HepG2 (cell line): ENCODE measurements around the gene DYNC1LI2. TPM values are rescaled to one million over a fixed set of nuclear protein-coding genes. Genes with fewer than 3 reads are reported as not detected.
A peak's percentile ranks its signal among the peaks of the same experiment; 100 is the strongest.
"Not testable (repeated sequence)": the region's sequence is repeated elsewhere in the genome, so short reads cannot be mapped to it uniquely, and the experiment has no call there.

ENCODE experiments used
- ATAC-seq: fragments of 200-7000 bp; cut with Tn5 transposase; 3 replicates; pipeline ENCODE4 v1.9.1; 2020; ENCODE audit warnings: mild to moderate bottlenecking, moderate library complexity
- BruUV-seq: library from RNA; stranded (reverse); fragments of 400-500 nt; replicated peaks from 2 replicates; lab custom pipeline; 2021; lab: Mats Ljungman, UMichigan
- CTCF ChIA-PET: fragments of 300-600 bp; formaldehyde crosslinking; extraction: SDS; loops from one replicate; lab custom pipeline; 2021; ENCODE audit warnings: low total read pairs, inconsistent platforms, low intra/inter-chr PET ratio; lab: Yijun Ruan, JAX
- POLR2A ChIA-PET: fragments of 350-600 bp; sonication (Branson Sonifier 250); formaldehyde crosslinking; loops from one replicate; lab custom pipeline; 2020; ENCODE audit warnings: antibody characterized with exemption, inconsistent platforms; lab: Yijun Ruan, JAX
- DNase-seq: peaks from one replicate; pipeline ENCODE4 v3.0.0-alpha.2; 2015; ENCODE audit warnings: low spot score
- FAIRE-seq: peaks from 3 replicates; lab custom pipeline; 2011; peaks lifted over from hg19 to GRCh38; lab: Jason Lieb, UNC
- H2AFZ ChIP-seq: one replicate; pipeline ENCODE4 v1.6.1; 2011; ENCODE audit warnings: low read length, inconsistent platforms
- H3K27ac ChIP-seq: fragments of 300-600 bp; 3 replicates; pipeline ENCODE4 v1.8.0; 2011; ENCODE audit warnings: mixed run types, mild to moderate bottlenecking, mixed read lengths, low read length, inconsistent platforms; ENCODE audit not compliant: insufficient read depth; ENCODE audit errors: extremely low read length
- H3K27me3 ChIP-seq, 2 experiments: fragments of 200-600 bp in 1 of 2; 2 replicates in 1 of 2; 3 replicates in 1 of 2; pipeline versions ENCODE4 v1.6.0 to v1.8.0; 2011; ENCODE audit warnings: low read length in 2 of 2, mild to moderate bottlenecking in 2 of 2, moderate library complexity in 2 of 2, inconsistent platforms in 1 of 2; ENCODE audit not compliant: insufficient read depth in 2 of 2, control insufficient read depth in 1 of 2
- H3K36me3 ChIP-seq, 2 experiments: fragments of 200-600 bp in 1 of 2; replicated peaks in 1 of 2; 2 replicates in 1 of 2; 3 replicates in 1 of 2; pipeline versions ENCODE4 v1.5.1 to v1.8.0; 2011; ENCODE audit warnings: low read length in 2 of 2, inconsistent platforms in 1 of 2; ENCODE audit not compliant: insufficient read depth in 2 of 2, control insufficient read depth in 1 of 2
- H3K4me1 ChIP-seq: 2 replicates; pipeline ENCODE4 v1.5.1; 2012; ENCODE audit warnings: low read length, inconsistent platforms; ENCODE audit not compliant: insufficient read depth
- H3K4me2 ChIP-seq: 2 replicates; pipeline ENCODE4 v1.6.0; 2011; ENCODE audit warnings: low read depth, low read length, inconsistent platforms
- H3K4me3 ChIP-seq, 3 experiments: fragments of 200-600 bp in 1 of 3; sonication (generic), shearing (Covaris generic) in 1 of 3; replicated peaks in 1 of 3; 2 replicates each; pipeline ENCODE4 v1.5.1; 2011 to 2016; ENCODE audit warnings: low read length in 3 of 3, inconsistent platforms in 2 of 3, low read depth in 2 of 3, mild to moderate bottlenecking in 2 of 3, control low read depth in 1 of 3, mixed read lengths in 1 of 3; ENCODE audit not compliant: insufficient read depth in 1 of 3
- H3K79me2 ChIP-seq: one replicate; pipeline ENCODE4 v1.6.1; 2011; ENCODE audit warnings: low read length, inconsistent platforms; ENCODE audit not compliant: insufficient read depth
- H3K9ac ChIP-seq: 2 replicates; pipeline ENCODE4 v1.6.0; 2011; ENCODE audit warnings: mild to moderate bottlenecking, low read depth, low read length, inconsistent platforms; ENCODE audit not compliant: insufficient read depth
- H3K9me3 ChIP-seq: 2 replicates; pipeline ENCODE4 v1.5.1; 2012; ENCODE audit warnings: mild to moderate bottlenecking, low read length
- H4K20me1 ChIP-seq: 2 replicates; pipeline ENCODE4 v1.6.0; 2011; ENCODE audit warnings: inconsistent platforms, mild to moderate bottlenecking, low read length, moderate library complexity; ENCODE audit not compliant: insufficient read depth
- ATF7 ChIP-seq, 2 experiments: fragments of 450-650 bp in 1 of 2; sonication (generic) in 1 of 2; formaldehyde crosslinking in 1 of 2; IDR thresholded peaks; 2 replicates each; pipeline versions ENCODE4 v1.4.0 to v1.6.1; 2016 to 2020; ENCODE audit warnings: antibody characterized with exemption in 1 of 2, mild to moderate bottlenecking in 1 of 2, missing genetic modification reagents in 1 of 2
- EEA1 ChIP-seq: sonication (generic); formaldehyde crosslinking; IDR thresholded peaks from 2 replicates; pipeline ENCODE4 v1.5.1; 2020; ENCODE audit warnings: mild to moderate bottlenecking, missing genetic modification reagents, borderline replicate concordance
- EED ChIP-seq: sonication (generic); formaldehyde crosslinking; IDR thresholded peaks from 2 replicates; pipeline ENCODE4 v1.5.0; 2020; ENCODE audit warnings: mild to moderate bottlenecking, missing genetic modification reagents
- KDM1A ChIP-seq: IDR thresholded peaks from 2 replicates; pipeline ENCODE4 v1.6.1; 2016; ENCODE audit warnings: missing compliant biosample characterization
- KMT2B ChIP-seq: IDR thresholded peaks from 2 replicates; pipeline ENCODE4 v1.6.1; 2016; ENCODE audit warnings: missing genetic modification reagents, missing compliant biosample characterization
- POGZ ChIP-seq: sonication (generic); formaldehyde crosslinking; IDR thresholded peaks from 2 replicates; pipeline ENCODE4 v1.4.0; 2020; ENCODE audit warnings: mild to moderate bottlenecking, missing genetic modification reagents
- RORA ChIP-seq: sonication (generic); formaldehyde crosslinking; IDR thresholded peaks from 2 replicates; pipeline ENCODE4 v1.5.0; 2020; ENCODE audit warnings: mild to moderate bottlenecking, missing genetic modification reagents, moderate library complexity
- ZNF264 ChIP-seq: sonication (generic); formaldehyde crosslinking; IDR thresholded peaks from 2 replicates; pipeline ENCODE4 v1.4.0; 2020; ENCODE audit warnings: missing genetic modification reagents
- ZNF572 ChIP-seq: sonication (generic); formaldehyde crosslinking; IDR thresholded peaks from 2 replicates; pipeline ENCODE4 v1.5.1; 2020; ENCODE audit warnings: mild to moderate bottlenecking, missing genetic modification reagents
- WGBS: methylation state at CpG from one replicate; pipeline ENCODE4 v1.1.6; 2017; ENCODE audit warnings: low lambda C conversion rate; 5-methylcytosine and 5-hydroxymethylcytosine counted together
- in situ Hi-C: cut with HindIII; loops from 2 replicates; pipeline ENCODE4 v1.10.0; 2017; ENCODE audit warnings: low pct_unique_long_range_greater_than_20kb; ENCODE audit not compliant: extremely low pct_ligation_motif_present
- intact Hi-C: fragments of 100-400 bp; cut with micrococcal nuclease; formaldehyde crosslinking; loops from one replicate; pipeline ENCODE4 v1.10.0; 2022; ENCODE audit not compliant: unreplicated experiment
- polyA plus RNA-seq, 8 experiments: library from polyadenylated mRNA; depleted of rRNA in 3 of 8; stranded (reverse) in 7 of 8; unstranded in 1 of 8; fragments of >200 nt; fragmentation: Illumina TruSeq in 4 of 8; extraction: Trizol in 4 of 8; gene quantifications; 2 replicates each; pipeline versions ENCODE4 v1.2.1 to v1.2.3, GENCODE V29; 2011 to 2016; ENCODE audit warnings: low read depth in 4 of 8, missing spikeins in 1 of 8, mixed read lengths in 1 of 8; ENCODE audit not compliant: insufficient read depth in 1 of 8
- total RNA-seq, 5 experiments: library from RNA; depleted of rRNA; stranded (reverse); fragments of >200 nt; fragmentation: Illumina TruSeq; extraction: Trizol; gene quantifications; 2 replicates each; pipeline ENCODE4 v1.2.3, GENCODE V29; 2016; ENCODE audit warnings: low read depth in 1 of 5

DYNC1LI2 gene
- total and polyA plus RNA-seq, 2 of the 13 experiments (the other 11 are each of a cell fraction or from before 2014, with no cell fraction given): 65.5 to 135 TPM

DNA sequence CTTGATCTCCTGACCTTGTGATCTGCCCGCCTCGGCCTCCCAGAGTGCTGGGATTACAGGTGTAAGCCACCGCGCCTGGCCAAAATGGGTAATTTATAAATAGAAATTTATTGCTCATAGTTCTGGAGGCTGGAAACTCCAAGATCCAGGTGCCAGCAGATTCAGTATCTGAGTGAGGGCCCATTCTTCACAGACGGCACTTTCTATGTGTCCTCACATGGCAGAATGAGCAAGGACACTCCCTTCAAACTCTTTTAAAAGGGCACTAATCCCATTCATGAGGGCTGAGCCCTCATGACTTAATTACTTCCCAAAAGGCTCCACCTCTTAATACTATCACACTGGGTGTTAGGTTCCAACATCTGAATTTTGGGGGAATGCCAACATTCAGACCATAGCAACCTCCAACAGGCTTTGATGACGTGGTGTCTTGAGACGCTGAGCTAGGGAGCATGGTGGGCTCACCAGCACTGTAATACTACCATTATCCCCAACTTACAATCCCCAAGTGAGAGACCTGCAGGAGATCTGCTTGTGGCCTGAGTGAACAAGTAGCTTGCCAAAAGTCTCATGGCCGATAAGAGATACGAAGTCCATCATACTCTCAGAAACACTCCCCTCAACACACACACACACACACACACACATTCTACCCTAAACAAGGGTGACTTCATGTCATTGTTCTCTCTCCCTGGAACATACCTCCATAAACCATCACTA, 63.3 kb downstream of the DYNC1LI2 start:
- WGBS: 96% methylated on average over 9 of the region's 9 CpGs
- ATAC-seq: no peak
- intact Hi-C loops: loop anchor here (2.0 to 5.0 kb wide), 2 partner anchors 25 to 36 kb away; no protein-coding TSS in a partner anchor

DNA sequence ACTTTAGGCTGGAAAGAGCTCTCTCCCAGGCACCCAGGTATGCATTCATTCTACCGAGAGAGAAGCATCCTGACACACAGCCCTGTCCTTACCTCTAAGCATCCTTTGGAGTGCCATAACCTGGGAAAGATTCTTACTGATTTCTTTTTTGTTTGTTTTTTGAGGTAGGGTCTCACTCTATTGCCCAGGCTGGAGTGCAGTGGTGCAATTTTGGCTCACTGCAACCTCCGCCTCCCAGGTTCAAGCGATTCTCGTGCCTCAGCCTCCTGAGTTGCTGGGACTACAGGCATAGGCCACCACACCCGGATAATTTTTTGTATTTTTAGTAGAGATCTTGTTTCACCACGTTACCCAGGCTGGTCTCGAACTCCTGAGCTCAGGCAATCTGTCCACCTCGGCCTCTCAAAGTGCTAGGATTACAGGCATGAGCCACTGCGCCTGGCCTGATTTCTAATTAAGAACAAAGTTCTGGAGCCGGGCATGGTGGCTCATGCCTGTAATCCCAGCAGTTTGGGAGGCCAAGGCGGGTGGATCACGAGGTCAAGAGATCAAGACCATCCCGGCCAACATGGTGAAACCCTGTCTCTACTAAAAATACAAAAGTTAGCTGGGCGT, 65.8 kb downstream of the DYNC1LI2 start:
- H3K4me1 ChIP-seq: peaks cover 46% of the 10 kb centered on the region
- ATAC-seq, DNase-seq, H3K9ac ChIP-seq, H3K4me3 ChIP-seq, H3K9me3 ChIP-seq, H4K20me1 ChIP-seq, in situ Hi-C loops, H2AFZ ChIP-seq, H3K4me2 ChIP-seq, BruUV-seq, CTCF ChIA-PET, H3K27ac ChIP-seq, POLR2A ChIA-PET, H3K79me2 ChIP-seq, H3K36me3 ChIP-seq, H3K27me3 ChIP-seq, FAIRE-seq: not testable (repeated sequence)
- intact Hi-C loops: loop anchor here (5.0 kb wide), 1 partner anchor 33 kb away; no protein-coding TSS in a partner anchor
- 93% methylated on average over 14 of the region's 14 CpGs for WGBS

More for the DNA sequence above, 63.3 kb downstream of the DYNC1LI2 start:
- H3K36me3 ChIP-seq: no peaks in the 10 kb centered on the region
- ChIA-PET CTCF (no interaction called here), POLR2A (no interaction called here)
- H3K79me2 ChIP-seq: no peaks in the 10 kb centered on the region
- no peaks in the 10 kb centered on the region; a peak in 1 of 5 replicates for H3K27me3 ChIP-seq
- FAIRE-seq (peak; percentile 50), DNase-seq (peak; percentile 52)
- H3K4me1 ChIP-seq: peaks cover 54% of the 10 kb centered on the region
- no peaks in the 10 kb centered on the region for H4K20me1 ChIP-seq
- H3K4me3 ChIP-seq: no peak overlapping the region
- BruUV-seq: no TSS peak
- H3K27ac ChIP-seq: no peak overlapping the region
- no peak overlapping the region for H3K9ac ChIP-seq
- in situ Hi-C loops: no loop called here
- H3K9me3 ChIP-seq: no peaks in the 10 kb centered on the region
- TF ChIP-seq ZNF572 (CRISPR knock-in tag): no peak
- no peak for TF ChIP-seq KDM1A
- TF ChIP-seq POGZ (CRISPR knock-in tag): no peak
- 0 out of 2 replicates have a peak, but pooled peaks have one; percentile 12 for TF ChIP-seq ATF7 (IDR thresholded peaks at IDR 0.05)
- no peak for TF ChIP-seq ATF7 (CRISPR knock-in tag; IDR thresholded peaks at IDR 0.05)
- TF ChIP-seq EED: no peak
- TF ChIP-seq RORA (CRISPR knock-in tag): no peak
- no peak for TF ChIP-seq KMT2B (CRISPR knock-in tag)
- peak; percentile 41; the same call in 1 of the 2 replicates for TF ChIP-seq ZNF264 (CRISPR knock-in tag)
- TF ChIP-seq EEA1 (CRISPR knock-in tag): no peak
- no peak overlapping the region for H2AFZ ChIP-seq
- H3K4me2 ChIP-seq: no peak overlapping the region
